Activated CD8-positive, alpha-beta memory T cell treated with anti-CD3 and anti-CD28 coated beads, Interleukin-2, amount 50 U/mL, for 1 hour (primary cell): ENCODE data around the gene IQSEC3.
"Not testable (repeated sequence)": the region's sequence is repeated elsewhere in the genome, so short reads cannot be mapped to it uniquely, and the experiment has no call there.

Source experiments
- DNase-seq: peaks from one replicate; pipeline ENCODE4 v3.0.0-alpha.2; 2020; ENCODE audit errors: extremely low read depth

The IQSEC3 gene

DNA sequence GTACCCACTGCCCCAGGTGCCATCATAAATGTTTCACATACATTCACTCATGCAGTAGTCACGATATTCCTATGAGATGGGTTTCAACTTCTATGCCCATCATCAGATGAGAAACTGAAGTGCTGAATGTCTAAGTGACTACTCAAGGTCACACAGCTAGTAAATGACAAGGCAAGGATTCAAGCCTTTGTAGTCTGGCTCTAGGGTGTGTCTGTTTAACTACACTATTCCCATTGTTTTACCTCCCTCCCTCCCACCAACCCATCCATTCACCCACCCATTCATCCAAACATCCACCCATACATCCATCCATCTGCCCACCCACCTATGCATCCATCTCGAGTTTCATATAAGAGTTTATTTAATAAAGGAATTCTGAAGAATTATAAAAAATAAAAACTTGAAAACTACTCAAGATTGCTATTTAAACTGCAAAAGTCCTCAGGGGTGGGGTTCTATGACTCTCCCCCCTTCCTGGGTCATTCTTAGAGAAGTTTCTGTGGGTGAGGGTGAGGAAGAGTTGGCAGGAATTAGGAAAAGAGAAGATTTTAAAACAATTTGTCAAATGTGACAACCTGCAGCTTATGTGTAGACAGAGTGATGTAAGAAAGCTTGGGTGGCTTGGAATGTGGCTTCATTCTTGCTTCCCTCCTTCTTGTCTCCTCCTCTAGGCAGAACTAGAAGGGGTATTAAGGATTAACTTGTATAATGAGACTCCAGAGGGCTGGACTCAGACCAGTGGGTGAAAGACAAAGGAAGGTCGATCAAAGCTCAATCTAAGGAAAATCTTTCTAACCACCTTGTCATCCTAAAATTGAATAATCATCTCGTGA is 13.4 kb upstream of the IQSEC3 start:
- not testable (repeated sequence) for DNase-seq

DNA sequence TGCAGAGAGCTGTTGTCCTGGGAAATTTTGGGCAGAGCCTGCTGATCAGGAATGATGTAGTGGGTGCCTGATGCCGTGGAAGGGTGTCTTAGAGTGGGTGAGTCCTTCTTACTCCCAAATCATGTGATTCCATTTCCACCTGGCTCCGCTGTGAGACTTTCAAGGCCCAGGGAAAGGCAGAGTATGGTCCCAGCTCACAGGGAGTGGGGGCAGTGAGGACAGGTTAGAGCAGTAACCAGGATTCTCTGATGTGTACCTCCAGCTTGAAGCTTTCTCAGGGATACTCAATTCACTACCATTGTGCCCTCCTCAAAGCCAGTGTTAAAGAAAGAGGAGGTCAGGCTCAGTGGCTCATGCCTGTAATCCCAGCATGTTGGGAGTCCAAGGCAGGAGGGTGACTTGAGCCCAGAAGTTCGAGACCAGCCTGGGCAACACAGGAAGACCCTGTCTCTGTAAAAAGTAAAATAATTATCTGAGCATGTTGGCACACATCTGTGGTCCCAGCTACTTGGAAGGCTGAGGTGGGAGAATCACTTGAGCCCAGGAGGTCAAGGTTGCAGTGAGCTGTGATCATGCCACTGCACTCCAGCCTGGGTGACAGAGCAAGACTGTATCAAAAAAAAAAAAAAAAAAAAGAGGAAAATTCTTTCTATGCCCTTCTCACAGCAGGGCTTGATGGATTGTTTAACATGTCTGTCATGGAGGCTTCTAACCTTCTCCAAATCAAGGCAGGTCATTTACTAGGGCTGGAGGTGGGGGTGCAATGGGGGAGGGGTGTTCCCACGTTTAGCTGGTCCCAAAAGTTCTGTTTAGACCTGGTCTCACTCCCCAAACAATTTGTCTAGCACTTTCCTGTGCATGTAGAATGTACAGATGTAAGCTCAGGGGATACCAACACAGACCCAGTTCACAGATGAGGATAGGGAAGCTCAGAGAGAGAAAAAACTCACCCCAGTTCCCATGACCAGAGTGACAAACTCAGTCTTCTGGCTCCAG is 12.5 kb upstream of the IQSEC3 start:
- DNase-seq, result no peak

DNA sequence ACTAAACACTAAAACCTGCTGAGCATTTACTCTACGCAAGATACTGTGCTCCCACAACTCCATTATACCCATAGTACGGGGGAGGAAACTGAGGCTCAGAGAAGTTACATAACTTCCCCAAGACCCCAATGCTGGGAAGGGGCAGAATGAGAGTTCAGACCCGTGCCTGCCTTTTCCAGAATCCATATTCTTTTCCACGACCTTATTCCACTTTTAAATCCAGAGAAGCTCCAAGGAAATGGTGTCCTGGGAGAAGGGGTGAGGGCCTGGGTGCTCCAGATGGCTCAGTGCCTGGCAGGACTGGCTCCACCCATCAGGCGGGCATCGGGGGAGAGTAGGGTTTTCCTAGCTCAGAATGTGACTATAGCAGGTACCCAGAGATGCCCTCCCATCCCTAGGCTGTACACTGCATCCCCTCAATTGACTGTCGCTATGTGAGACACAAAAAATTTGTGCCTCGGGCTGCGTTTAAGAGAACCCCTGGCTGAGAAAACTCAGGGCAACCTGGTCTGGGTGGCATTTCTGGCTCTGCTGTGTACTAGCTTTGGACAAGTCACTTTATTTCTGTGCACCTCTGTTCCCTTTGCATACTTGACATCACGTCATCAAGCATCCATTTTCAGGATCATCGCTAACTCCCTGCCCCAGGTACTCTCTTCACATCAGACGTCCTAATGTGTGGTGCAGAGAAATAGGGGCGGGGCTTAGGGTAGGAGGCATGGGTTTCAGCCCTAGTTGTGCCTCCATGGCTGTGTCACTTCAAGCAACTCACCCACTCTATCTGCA is 11.6 kb upstream of the IQSEC3 start:
- no peak for DNase-seq

GRCh38 chr12:56683-57346 is 9.8 kb upstream of the IQSEC3 start:
- no peak for DNase-seq

GRCh38 chr12:57539-57938 is 9.0 kb upstream of the IQSEC3 start:
- DNase-seq, result no peak

- no peak for DNase-seq
These were observed 7.7 kb upstream of the IQSEC3 start for GRCh38 chr12:58832-59231.

DNA sequence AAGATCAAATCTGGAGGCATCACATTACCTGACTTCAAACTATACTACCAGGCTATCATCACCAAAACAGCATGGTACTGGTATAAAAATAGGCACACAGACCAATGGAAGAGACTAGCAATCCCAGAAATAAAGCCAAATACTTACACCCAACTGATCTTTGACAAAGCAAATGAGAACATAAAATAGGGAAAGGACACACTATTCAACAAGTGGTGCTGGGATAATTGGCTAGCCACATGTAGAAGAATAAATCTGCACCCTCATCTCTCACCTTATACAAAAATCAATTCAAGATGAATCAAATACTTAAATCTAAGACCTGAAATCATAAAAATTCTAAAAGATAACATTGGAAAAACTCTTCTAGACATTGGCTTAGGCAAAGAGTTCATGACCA is 4.7 kb upstream of the IQSEC3 start:
- not testable (repeated sequence) for DNase-seq

DNA sequence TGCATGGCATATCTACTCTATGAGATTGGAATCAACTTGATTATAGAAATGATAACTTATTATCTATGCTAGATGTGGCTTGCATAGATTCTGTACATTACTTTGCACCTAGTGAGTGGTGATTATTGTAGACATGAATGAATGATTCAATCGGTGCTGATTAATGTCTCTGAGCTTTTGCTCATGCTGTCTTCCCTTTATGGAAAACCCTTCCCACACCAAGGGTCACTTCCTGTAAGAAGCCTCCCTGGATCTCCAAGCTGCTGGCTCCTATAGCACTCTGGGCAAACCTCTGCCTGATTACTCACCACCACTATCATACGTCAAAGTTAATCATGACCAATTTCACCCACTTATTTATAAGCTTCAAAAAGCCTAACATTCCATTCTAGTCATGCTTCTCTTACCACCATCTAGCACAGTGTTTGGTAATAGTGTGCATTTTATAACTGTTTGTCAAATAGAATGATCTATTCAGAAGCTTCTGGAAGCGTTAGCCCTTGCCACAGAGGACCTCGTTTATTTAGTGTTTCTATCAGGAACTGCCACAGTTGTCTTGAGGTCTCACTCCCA is 990 bp upstream of the IQSEC3 start:
- DNase-seq, result not testable (repeated sequence)

DNA sequence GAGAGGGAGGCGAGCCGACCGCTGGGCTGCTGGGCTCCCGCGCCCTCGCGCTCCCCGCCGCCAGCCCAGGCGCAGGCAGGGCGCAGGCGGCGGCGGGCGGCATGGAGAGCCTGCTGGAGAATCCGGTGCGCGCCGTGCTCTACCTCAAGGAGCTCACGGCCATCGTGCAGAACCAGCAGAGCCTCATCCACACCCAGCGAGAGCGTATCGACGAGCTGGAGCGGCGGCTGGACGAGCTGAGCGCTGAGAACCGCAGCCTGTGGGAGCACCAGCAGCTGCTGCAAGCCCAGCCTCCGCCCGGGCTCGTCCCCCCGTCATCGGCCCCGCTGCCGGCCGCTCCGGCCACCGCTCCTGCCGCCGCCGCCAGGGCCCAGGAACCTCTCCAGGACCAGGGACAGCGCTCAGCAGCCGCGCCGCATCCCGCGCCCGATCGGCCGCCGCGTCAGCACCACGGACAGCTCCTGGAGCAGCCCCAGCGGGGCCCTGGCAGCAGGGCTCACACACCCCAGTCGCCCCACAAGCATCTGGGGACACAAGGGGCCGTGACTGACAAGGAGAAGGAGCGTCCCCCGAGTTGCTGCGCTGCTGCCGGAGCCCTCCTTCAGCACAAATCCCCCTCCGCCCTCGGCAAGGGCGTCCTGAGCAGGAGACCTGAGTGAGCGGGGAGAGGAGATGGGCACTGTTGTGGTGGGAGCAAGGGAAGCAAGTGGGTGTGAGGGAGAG is 376 bp downstream of the IQSEC3 start:
- not testable (repeated sequence) for DNase-seq

GRCh38 chr12:69677-70076 is 3.1 kb downstream of the IQSEC3 start:
- DNase-seq, result not testable (repeated sequence)

DNA sequence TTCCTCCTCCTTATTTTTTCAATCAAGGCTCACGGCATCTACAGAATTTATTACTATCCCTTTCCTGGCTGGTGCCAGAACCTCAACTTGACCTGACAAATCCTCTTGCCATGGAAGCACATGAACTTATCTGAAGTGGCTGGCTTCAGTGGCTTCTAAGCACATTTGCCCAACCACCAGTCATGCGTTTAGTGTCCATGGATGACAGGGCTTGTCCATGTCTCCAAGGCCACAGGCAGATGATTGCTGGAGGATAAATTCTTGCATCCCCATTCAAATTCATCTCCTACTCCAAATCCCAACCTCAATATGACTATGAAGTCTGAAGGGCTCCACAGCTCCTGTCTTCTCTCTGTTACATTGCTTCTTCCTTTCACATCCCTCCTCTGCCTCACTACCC is 4.0 kb downstream of the IQSEC3 start:
- not testable (repeated sequence) for DNase-seq

DNA sequence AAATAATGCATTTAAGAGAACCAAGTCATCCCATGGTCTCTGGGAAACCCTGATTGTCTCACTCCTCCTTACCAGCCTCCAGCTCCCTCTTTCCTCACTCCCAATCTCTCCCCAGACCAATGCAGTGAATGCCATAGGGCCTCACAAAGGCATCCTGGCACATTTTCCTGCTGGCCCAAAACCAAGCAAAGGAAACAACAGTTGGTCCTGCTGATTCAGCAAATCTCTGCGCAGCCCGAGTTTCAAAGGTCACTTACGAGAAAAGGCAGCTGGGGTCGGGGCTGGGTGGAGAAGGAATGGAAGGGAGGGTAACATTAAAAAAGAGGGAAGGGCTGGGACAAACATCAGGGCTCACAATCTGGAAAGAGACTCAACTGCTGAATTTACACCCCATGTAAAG is 5.5 kb downstream of the IQSEC3 start:
- not testable (repeated sequence) for DNase-seq

- not testable (repeated sequence) for DNase-seq
These were observed 8.0 kb downstream of the IQSEC3 start for GRCh38 chr12:74420-75190.

- not testable (repeated sequence) for DNase-seq
These were observed 9.0 kb downstream of the IQSEC3 start for GRCh38 chr12:75541-75940.

GRCh38 chr12:76102-76501 is 9.5 kb downstream of the IQSEC3 start:
- not testable (repeated sequence) for DNase-seq

DNA sequence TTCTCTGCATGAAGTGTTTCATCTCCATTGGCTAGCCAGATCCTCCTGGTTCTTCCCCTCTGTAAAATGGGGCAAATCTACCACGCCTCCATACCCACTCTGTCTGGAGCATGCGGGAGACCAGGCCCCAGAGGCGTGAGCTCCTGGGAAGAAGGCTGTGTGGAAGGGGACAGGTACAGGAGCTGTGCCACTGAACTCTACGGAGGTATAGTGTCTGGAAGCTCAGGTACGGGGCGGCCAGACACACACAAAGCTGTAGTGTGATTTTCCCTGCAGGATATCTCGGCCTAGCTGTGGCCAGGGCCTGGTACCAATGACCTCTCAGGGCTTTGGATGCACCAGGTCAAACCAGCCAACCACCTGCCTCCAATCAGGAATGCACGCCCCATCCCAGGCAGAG is 10.0 kb downstream of the IQSEC3 start:
- DNase-seq, result not testable (repeated sequence)

GRCh38 chr12:77101-77719 is 10.6 kb downstream of the IQSEC3 start:
- not testable (repeated sequence) for DNase-seq

- DNase-seq, result not testable (repeated sequence)
These were observed 11.3 kb downstream of the IQSEC3 start for GRCh38 chr12:77769-78383.
